ENCODE data around the gene TRIB2.

The TRIB2 gene

GRCh38 chr2:12720754-12721378 is 4.1 kb downstream of the TRIB2 start:
- no peak for DNase-seq

GRCh38 chr2:12721566-12722446 is 5.1 kb downstream of the TRIB2 start:
- peak in 2 of 5 experiments; percentile 30 to 81 for DNase-seq

DNA sequence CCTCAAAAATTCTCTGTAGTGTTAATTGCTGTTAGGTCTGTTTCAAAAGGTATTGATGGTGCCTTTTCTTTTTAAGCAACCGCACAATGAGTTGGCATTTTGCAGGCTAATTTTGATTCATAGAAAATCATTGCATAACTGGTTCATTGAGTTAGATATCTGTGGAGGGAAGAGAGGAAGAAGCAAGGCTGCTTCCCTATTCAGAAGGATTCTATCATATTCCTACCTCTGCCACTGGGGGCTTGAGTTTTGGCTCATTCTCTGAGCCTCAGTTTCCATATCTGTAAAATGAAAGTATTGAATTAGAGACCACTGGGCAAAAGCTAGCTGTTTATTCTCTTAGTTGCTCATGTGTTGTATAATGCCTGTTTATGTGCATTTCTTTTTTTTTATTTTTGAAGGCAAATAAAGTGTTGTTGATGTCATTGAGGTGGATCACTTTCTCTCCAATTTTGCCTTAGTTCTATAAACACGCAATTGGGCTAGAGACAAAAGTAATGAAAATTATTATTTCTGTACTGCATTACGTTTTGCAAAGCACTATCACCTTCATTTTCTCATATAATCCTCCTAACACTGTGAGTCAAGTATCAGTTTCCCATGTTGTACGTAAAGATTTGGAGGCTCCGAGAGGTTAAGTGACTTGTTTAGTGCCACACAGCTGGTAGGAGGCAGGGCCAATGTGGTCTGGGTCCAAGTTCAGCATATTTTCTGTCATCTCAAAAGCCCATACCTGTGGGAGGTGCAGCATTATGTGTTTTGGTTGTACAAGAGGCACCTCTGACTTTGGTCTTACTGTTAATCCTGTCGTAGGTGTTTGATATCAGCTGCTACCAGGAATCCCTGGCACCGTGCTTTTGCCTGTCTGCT is 5.9 kb downstream of the TRIB2 start:
- DNase-seq: no peak

DNA sequence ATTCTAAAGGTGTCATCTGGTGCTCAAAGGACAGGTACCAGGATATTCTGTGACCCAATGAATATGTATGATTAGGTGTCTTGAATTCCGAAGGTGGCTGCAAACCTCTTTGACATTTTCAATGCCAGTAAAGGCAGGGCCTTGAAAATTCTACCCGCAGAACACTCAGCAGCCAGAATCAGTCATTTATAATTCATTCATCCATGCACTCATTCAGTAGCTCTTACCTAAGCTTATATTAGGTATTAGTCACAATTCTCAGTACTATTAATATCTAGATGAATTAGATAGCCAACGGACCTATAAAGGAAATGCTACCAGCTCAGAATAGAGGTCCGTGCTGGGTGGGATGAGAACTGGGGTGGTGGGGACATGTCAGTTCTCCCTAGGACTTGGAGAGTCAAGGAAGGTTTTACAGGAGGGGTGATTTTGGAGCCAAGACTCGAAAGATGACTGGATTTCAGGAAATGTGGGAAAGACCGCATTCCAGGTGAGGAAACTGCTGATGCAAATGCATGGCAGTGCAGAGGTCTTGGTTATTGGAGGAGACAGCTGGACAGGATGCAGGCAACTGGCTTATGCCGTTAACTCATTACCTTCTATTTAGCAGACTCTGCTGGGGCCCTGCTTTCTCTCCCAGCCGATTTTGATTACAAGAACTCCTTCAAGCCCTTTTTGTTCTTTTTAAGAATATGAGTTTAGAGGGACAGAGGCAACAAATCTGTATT is 7.2 kb downstream of the TRIB2 start:
- DNase-seq: no peak

DNA sequence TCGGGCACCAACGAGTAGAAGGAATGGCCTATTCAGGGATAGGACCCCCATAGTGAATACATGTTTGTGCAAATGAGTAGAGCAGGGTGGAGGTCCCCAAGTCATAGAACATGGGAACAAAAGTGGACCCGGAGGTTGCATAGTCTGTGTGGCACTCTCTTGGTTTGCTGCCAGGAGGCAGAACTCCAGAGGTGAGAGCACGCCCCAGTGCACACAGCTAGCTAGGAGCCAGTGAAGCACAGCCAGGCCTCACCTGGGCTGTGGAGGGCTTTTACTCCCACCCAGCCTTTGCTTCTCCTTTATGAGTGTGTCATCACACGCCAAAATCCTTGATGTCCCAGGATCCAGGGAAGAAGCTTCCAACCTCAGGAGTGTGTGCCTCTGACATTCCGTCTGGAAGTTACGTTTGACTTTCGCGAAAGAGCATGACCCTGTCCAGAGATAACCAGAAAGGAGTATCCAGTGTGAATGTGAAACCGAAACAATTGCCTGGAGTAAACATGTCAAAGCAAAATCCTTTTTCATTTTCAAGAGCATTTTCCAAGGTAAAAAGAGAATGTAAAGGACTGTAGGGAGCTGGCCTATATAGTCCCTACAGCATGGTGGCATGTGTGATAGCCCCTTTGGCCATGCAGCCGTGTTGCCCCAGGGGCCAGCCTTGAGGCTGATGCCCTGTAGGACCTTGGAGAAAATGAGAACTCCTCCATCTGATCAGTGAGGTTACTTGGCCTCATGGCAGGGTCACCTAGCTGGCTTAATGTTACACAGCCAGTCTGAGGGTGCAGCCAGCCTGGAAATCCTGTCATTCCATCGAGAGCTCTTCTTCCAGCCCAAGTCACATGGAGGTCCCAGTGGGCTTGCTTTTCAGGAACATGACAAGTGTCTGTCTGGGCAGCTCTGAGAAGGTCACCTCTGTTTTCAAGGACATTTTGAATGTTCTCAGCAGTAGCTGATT is 8.8 kb downstream of the TRIB2 start:
- DNase-seq: no peak

GRCh38 chr2:12726271-12726670 is 9.5 kb downstream of the TRIB2 start:
- no peak for DNase-seq

DNA sequence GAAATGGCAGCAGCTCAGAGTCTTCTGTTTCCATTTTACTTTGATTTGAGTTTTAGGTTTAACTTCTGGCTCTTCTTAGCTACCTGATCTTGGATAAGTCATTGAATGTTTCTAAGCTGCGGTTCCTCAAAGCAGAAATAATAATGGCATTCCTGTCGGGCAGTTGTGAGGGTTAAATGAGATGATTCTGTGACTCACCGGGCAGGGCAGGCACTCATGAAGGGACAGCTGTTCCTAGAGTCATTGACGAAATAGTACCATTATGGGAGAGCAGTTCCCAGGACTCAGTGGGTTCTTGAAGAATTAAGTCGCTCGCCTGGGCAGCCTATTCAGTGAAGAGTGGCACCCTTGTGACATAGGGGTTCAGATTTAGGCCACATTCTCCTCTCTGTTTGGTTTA is 10.3 kb downstream of the TRIB2 start:
- no peak for DNase-seq

GRCh38 chr2:12727641-12728040 is 10.9 kb downstream of the TRIB2 start:
- DNase-seq: peak in 1 of 5 experiments; percentile 53

DNA sequence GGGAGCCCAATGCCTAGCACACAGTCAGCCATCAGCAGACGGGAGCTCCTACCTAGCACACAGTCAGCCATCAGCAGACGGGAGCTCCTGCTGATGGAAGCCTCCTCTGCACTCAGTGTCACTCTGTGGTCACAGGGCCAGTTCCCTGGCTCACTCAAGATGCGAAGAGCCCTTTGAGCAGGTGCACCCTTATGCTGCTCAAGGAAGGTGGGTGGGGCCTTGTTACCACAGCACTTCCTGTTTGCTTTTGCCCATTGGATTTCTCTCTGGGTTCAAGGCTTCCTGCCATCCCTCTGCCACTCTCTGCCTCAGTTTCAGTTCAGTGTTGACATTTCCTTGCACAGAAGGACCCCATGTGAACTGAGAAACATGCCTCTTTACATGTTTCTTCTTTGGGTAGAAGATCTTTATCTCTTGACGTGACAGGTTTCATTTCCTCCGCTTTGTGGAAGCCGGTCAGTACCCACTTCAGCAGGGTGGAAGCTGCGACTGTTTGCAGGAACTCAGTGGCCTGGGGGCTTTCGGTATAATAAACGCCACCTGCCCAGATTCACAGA is 11.6 kb downstream of the TRIB2 start:
- peak in 3 of 5 experiments; percentile 46 to 97 (median 68) for DNase-seq

DNA sequence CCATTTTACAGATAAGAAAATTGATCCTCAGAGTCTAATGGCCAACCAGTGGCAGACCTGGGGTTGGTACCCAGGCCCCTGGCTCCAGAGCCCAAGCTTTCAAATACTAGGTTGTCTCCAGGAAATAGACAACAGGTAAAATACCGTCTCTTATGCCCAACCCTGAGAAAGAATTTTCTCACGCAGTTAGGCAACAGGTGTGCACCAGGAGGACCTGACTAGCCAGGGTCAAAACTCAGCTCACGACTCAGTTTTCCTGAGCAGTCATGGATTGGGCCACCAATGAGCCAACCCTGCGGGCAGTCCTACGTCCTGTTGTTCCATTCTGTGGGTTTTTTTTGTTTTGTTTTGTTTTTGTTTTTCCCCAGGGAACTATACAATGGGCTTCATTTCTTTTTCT is 13.5 kb downstream of the TRIB2 start:
- no peak for DNase-seq

DNA sequence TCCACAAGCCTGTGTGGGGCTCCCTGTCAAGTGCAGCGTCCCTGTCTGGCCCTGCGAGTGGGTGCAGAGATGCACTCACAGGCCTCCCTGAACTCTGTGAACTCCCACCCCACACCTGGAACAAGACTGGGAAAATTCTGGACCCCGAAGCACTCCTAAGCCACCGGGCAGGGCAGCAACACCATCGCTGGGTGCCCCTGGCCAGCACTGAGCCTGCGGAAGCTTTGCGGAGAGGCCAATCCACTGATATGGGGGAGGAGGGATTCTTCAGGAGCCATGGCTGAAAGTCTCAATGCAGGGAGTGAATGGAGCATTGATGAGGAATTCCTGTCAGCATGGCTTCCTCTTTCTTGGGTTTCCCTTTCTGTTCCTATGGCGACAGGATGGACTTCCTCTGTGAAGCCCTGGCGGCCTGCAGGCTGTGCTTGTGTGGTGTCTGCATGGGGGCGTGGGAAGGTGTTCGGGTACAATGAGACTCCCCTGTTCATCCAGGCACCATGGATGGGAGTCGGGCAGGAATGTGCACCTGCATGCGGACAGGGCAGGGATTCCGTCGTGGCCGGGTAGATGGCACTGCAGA is 15.1 kb downstream of the TRIB2 start:
- DNase-seq: no peak

DNA sequence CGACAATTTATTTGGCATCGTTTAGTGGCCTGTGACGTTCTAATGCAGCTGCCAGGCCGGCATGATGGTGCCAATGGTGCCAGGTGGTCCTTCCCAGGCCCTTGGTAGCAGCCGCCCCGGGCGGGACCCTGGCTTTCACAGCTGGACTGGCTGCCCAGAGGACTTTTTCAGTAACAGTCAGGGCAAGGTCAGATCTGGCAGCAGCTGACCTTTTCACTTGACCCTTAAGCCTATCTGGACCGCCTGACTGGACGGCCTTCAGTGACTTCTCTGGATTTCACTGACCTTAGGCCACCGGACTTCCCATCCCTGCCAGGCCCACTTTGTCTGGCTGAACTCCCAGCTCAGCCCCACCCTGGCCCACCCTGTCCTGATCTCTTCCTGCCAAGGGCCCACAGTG is 15.9 kb downstream of the TRIB2 start:
- DNase-seq: no peak

DNA sequence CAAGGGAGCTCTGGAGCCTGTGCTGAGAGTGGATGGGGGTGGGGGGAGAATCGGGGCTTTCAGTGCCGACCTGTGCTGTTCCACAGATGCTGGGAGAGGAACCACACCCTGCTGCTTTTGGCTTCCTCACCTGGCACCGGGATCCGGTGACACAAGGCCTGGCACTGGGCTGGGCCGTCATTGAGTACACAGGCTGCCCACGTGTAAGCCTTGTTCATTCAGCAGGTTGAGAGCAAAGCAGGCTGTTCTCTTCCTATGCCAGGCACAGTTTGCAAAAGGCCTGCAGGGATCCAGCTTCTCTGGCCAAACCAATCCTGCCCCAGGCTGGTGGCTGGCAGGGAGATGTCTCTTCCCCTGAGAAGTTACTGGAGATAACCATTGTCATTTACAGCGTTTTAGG is 17.1 kb downstream of the TRIB2 start:
- DNase-seq: no peak

- DNase-seq: no peak
These were observed 18.3 kb downstream of the TRIB2 start for GRCh38 chr2:12734914-12735654.

DNA sequence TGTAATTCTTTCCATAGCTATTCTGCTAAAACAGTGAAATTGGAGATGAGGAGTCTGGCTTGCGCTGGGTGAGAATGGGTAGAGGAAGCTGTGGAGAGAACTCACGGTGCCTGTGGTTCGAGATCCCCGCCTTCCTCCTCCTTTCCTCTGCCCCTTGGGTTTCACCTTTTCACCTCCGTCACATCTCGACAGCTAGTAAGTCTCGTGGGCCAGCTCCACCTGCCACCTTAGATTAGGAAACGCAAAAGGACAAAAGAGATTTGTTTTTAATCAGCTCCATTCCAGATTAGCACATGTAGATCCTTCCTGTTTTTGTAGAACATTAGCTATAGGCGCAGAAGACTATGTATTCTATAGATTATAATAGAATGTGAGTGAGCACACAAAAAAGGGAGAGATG is 20.6 kb downstream of the TRIB2 start:
- peak in 1 of 5 experiments; percentile 27 for DNase-seq

DNA sequence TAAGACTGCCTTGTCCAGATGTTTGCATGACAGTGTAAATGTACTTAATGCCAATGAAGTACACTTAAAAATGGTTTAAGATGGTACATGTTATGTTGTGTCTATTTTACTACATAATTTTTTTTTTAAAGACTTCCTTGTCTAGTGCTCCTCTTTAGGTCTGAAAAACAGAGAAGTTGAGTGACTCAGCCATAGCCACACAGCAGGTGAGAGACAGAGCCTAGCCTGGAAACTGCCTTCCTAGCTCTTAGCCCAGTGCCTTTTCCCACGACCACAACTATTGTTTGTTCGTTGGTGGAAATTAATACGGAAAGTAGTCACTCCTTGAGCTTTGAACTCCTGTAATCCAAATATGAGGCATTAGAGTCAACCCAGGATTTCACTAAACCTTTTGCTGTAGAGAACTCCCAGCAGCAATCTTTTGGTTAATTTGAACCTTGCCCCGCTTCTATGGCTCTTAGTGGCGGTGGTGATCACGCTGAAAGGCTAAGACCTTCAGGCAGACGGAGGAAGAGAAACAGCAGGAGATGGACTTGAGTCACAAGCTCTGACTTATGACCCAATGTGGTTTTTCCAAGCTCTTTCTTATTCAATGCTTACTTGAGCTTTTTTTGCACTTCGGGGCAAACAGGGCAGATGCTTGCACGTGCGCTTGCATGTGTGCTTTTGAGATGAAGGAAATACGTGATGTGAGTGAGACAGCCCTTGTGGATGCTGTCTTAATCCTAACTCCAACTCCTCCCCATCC is 21.2 kb downstream of the TRIB2 start:
- DNase-seq: no peak

DNA sequence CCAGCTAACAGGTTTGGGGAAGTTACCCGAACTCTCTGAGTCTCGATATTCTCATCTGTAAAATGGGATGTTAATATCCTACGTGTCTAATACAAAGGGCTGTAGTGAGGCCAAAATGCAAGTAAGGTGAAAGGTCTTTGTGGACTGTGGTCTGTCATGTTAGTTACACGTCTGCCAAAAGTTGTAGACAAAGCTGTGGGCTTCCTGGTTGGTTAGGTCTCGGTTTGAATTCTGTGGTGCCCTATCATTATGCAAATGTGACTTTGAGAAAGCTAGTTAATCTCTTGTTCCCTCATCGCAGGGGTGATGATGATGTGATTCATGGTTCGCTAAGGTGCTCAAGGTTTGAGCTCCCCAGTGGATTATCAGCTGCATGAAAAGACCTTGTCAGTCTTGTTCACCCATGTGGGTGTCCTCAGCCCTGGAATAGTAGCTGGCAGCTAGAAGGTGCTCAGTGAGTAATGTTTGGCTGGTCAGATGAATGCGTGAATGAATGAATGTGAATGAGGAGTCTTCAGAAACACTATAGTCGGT is 23.1 kb downstream of the TRIB2 start:
- DNase-seq: no peak

- no peak for DNase-seq
These were observed 24.6 kb downstream of the TRIB2 start for GRCh38 chr2:12741380-12741779.

GRCh38 chr2:12742891-12743290 is 26.2 kb downstream of the TRIB2 start:
- DNase-seq: no peak
